HL-60 (cell line): ENCODE data around the gene TMEM61.
"Not testable (repeated sequence)": the region's sequence is repeated elsewhere in the genome, so short reads cannot be mapped to it uniquely, and the experiment has no call there.

Source experiments
- CTCF ChIP-seq: IDR thresholded peaks from one replicate; pipeline ENCODE4 v1.5.1; 2011; ENCODE audit warnings: low read length, control low read depth, inconsistent platforms; ENCODE audit not compliant: insufficient read depth
- REST ChIP-seq: IDR thresholded peaks from 2 replicates; pipeline ENCODE4 v1.6.1; 2012; ENCODE audit warnings: low read depth; ENCODE audit not compliant: insufficient replicate concordance

GRCh38 chr1:55026682-55027081, 46.3 kb downstream of the TMEM61 start:
- TF ChIP-seq CTCF, REST: not testable (repeated sequence)
